Measurements from ENCODE around the gene COPS6. TPM values are rescaled to one million over a fixed set of nuclear protein-coding genes. Genes with fewer than 3 reads are reported as not detected.
A peak's percentile ranks its signal among the peaks of the same experiment; 100 is the strongest.

Gene COPS6
- polyA plus RNA-seq, 3 donors, result 124 to 140 (median 136) TPM

DNA sequence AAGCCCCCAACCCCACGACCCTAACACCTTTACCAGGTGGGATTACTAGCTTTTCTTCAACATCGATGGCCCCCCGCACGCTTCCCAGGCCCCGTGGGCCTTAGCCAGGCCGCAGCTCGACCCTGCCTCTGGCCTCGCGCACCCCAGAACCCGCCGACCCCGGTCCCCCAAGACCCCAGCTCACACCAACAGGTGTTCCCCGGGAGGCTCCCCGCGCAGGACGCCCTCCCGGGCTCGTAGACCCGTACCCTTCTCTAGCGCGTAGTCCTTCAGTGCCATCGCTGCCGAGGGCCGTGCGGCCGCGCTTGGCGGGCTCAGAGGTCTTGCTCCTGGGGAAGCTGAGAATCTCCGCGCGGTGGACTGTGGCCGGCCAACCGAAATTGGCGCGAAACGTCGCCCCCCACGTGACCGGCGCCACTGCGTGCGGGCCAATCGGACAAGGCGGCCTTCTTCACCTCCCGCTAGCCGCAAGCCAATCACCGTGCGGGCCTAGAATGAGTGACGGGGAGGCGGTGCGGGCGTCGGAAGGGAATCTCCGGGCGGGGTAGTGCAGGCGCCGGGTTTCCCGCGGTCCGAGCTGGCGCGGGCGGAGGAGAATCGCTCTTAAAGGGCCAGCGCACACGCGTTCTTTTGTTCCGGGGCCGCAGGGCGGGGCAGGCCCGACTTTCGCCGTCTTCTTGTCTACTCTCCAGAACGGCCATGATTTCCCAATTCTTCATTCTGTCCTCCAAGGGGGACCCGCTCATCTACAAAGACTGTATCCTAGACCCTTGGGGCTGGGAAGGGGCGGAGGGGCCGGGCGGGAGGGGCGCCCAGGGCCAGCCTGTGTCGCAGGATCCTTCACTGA is 12.5 kb downstream of the COPS6 start, which contains the start of the genes AP4M1 and MCM7:
Gene AP4M1 (plus strand): TSS at position 628 of the 847 bp plus-strand sequence. CDS start 72 bp downstream, at position 700.
Gene MCM7 (minus strand): TSS at position 382 of the 847 bp plus-strand sequence. CDS start 103 bp downstream, at position 279.
- peak; percentile 86 to 95 (median 93) for DNase-seq (ENCODE audit: low read depth in 3 of 3, low spot score in 2 of 3)

DNA sequence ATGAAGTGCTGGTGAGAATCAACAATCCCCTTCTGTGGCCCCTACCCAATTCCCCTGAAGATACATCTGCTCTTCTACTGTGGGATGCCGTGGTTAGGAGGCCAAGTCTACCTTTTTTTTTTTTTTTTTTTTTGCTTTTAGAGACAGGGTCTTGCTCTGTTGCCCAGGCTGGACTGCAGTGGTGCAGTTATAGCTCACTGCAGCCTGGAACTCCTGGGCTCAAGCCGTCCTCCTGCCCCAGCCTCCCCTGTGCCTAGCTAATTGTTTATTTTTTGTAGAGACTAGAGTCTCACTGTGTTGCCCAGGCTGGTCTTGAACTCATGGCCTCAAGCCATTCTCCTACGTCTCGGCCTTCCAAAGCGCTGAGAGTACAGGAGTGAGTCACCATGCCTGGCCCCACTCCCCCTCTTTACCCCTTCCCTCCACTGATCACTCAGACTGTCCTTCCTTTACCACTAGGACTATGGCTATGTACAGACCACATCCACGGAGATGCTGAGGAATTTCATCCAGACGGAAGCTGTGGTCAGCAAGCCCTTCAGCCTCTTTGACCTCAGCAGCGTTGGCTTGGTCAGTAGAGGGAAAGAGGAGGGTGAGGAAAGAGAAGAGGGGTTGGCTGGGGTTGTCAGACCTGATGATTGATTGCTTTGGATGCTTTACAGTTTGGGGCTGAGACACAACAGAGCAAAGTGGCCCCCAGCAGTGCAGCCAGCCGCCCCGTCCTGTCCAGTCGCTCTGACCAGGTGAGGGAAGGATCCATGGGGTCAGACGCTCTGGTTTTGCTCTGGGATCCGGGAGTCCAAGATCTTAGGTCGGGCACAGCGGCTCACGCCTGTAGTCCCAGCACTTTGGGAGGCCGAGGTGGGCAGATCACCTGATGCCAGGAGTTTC is 14.4 kb downstream of the COPS6 start:
- DNase-seq (ENCODE audit: low read depth in 3 of 3, low spot score in 2 of 3), result no peak

DNA sequence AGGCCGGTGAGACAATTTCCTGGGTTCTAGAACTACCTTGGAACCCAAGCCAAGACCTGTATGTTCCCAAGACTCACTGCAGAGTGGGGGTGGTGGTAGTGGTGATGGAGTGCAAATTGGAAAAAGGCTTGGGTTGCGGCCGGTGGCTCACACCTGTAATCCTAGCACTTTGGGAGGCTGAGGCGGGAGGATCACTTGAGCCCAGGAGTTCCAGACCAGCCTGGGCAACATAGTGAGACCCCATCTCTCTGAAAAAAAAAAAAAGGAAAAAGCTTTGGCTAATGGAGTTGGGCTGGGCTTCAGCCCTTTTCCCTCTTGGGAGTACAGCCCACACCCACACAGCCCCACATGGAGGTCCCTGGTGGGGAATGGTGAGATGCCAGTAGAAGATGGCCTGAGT is 16.8 kb downstream of the COPS6 start:
- DNase-seq (ENCODE audit: low read depth in 3 of 3, low spot score in 2 of 3), result no peak

DNA sequence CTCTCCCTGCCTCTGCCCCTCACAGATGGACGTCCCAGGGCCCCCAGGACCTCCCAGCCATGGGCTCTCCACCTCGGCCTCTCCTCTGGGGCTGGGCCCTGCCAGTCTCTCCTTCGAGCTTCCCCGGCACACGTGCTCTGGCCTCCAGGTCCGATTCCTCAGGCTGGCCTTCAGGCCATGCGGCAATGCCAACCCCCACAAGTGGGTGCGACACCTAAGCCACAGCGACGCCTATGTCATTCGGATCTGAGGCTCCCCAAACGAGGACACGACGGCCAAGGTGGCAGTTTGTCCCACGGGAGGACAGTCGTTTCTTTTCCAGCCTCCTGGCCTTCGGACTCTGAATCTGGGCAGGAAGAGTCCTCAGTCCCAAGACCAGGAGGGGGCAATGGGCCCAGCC is 17.9 kb downstream of the COPS6 start:
- DNase-seq (ENCODE audit: low read depth in 3 of 3, low spot score in 2 of 3), result no peak

DNA sequence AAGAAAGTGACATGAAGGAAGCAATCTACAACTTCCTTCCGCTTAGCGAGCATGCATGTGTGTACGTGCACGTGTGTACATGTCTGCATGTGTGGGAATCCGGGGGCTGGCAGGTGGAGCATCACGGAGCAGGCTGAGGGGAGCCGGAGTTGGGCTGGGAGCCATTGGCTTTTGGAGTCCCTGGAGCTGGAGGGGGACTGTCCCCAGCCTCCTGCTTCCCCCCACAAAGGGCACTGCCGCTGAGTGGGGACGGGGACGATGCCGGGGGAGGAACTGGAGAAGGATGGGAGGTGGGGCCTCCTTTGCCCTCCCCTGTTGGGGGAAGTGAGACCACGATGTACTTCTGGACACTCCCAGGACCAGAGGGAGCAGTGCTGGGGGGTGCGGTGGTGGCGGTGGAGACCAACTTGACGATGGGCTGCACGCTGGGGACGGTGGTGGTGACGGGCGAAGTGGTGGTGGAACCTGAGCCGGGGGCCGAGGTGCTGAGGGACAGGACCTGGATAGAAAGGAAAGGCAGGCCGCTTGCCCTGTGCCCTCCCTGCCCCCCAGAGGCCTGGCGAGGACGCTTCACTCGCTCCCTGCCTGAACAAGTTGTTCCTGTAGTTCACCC is 18.5 kb downstream of the COPS6 start:
- no peak for DNase-seq (ENCODE audit: low read depth in 3 of 3, low spot score in 2 of 3)

DNA sequence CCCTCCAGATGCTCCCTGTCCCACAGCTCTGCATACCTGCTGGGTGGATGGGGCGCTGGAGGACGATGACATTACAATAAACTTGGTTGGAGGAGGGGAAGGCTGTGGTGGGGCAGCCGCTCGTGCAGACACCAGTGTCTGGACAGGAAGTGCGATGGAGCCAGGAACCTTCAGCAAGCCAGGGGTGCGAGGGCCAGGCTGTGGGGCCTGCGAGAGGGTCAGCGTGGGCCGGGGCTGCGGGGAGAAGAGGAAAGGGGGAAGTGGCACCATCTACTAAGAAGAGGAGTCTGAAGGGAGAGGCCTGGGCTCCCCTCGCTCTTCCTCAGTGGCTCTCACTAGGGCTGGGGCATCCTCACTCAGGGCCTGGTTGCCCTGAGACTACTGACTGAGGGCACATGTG is 19.1 kb downstream of the COPS6 start:
- no peak for DNase-seq (ENCODE audit: low read depth in 3 of 3, low spot score in 2 of 3)

DNA sequence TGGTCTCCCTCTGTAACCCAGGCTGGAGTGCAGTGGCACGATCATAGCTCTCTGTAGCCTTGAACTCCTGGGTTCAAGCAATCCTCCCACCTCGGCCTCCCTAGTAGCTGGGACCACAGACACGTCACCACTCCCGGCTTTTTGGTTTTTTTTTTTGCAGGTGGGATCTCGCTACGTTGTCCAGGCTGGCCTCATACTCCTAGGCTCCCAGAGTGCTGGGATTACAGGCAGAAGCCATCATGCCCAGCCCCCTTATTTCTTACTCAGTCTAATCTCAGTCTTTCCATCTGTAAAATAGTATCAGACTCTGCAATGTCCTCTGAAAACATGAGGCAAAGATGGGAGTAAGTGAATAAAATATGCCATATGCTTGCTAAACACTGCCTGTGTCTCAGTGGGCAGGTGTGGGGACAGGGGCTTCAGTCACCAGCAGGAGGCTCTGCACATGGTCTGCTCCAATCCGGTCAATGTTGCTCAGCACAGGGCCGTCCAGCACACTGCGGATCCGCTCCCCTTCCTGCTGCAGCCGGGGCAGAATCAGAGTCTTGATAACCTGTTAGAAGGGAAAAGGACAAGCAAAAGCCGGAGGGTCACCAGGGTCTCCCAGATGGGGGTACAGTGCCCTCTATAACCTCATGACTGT is 20.9 kb downstream of the COPS6 start:
- no peak for DNase-seq (ENCODE audit: low read depth in 3 of 3, low spot score in 2 of 3)

DNA sequence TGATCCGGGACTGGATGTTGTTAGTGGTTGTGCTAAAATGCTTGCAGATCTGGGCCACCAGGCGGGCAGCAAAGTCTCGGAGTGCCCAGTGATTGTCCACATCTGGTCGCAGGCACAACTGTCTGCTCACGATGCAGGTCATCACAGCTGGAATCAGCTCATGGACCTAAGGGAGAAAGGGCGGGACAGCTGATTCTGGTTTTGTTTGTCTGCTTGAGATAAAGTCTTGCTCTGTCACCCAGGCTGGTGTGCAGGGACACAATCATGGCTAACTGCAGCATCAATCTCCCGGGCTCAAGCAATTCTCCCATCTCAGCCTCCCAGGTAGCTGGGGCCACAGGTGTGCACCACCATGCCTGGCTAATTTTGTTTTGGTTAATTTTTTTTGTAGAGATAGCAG is 22.4 kb downstream of the COPS6 start:
- no peak for DNase-seq (ENCODE audit: low read depth in 3 of 3, low spot score in 2 of 3)

DNA sequence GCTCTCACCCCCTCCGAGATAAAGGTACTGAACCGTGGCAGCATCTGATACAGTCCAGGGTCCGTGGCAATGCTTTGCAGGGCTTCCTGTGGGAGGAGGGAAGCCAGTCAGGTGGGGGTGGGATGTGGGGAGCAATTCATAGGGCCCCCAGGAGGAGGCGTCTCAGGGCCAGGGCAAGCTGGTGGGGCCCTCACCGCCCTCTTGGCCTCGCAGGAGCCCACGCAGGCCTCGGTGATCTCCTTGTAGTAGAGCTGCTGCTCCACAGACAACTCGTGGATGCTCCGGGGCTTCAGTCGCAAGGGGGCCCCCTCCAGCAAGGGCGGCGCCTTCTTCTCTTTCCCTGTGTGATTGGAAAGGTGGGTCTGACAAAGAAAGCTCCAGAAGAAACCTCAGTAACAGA is 23.1 kb downstream of the COPS6 start:
- no peak for DNase-seq (ENCODE audit: low read depth in 3 of 3, low spot score in 2 of 3)

DNA sequence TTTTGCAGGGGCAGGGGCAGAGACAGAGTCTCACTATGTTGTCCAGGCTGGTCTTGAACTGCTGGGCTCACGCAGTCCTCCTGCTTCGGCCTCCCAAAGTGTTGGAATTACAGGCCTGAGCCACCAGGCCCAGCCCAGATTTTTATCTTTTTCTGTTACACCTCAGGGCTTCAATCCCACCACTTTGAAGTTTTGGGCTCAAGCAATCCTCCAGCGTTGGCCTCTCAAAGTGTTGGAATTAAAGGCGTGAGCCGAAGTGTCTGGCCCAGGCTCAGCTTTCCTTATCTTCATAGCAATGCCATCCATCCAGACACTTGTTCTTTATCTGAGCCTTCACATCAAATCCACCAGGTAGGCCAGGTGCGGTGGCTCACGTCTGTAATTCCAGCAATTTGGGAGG is 26.3 kb downstream of the COPS6 start:
- no peak for DNase-seq (ENCODE audit: low read depth in 3 of 3, low spot score in 2 of 3)

DNA sequence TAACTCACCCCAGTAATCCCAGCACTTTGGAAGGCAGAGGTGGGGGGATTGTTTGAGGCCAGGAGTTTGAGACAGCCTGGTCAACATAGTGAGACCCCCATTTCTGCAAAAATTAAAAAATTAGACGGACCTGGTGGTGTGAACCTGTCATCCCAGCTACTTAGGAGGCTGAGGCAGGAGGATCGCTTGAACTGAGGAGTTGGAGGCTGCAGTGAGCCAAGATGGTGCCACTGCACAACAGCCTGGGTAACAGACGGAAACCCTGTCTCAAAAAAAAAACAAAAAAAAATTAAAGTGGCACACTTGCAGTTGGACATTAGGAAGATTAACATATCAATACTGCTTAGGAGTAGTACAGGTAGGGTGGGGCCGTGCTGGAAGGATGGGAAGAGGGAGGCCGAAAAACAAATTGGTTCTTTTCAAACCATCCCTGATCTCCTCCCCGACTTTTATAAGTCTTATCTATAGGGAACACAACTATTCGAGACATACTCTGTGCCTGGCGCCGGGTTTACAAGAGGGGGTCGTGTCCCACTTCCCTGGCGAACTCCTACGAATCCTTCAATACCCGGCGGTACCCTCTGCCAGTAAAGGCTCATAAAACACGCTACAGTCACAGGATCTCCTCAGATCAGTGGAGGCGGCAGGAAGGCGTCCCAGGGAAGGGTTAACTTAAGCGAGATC is 29.8 kb downstream of the COPS6 start:
- DNase-seq (ENCODE audit: low read depth in 3 of 3, low spot score in 2 of 3), result no peak

DNA sequence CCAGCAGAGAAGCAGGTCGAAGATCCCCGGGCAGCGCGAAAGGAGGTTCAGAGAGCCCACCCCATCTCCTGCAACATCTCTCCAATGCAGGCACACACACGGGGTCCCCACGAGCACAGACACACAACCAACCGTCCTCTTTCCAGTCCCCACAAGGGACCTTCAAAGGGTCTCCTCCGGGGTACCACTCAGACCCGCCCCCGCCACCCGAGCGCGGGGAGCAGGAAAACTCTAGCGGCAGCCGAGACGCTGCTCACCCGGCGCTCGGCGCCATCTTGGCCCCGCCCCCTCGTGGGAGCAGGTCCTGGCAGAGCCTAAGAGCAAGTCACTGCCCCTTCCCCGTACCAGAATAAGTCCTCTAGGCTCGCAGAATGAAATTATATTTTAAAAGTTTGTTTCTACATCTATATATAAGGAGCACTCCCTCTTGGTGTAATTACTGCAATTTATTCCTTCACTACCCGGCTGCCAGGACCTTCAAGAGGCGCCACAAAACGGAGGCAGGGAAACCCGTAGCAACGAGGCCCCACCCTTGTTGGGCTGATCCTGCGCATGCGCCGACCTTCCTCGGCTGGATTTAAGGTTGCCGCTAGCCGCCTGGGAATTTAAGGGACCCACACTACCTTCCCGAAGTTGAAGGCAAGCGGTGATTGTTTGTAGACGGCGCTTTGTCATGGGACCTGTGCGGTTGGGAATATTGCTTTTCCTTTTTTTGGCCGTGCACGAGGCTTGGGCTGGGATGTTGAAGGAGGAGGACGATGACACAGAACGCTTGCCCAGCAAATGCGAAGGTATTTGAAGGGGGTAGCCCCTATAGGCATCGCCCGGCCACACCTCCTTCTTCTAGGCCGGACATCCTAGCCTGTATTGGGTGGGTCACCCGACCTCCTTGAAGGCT is 30.6 kb downstream of the COPS6 start, which contains the start of the genes CNPY4 and TAF6:
Gene CNPY4 (plus strand): TSS at position 563 of the 898 bp plus-strand sequence. CDS start 111 bp downstream, at position 674.
Gene TAF6 (minus strand): TSS at position 287 of the 898 bp plus-strand sequence. CDS start 5,149 bp downstream, outside the sequence.
- DNase-seq (ENCODE audit: low read depth in 3 of 3, low spot score in 2 of 3), result peak; percentile 93 to 96 (median 93)

DNA sequence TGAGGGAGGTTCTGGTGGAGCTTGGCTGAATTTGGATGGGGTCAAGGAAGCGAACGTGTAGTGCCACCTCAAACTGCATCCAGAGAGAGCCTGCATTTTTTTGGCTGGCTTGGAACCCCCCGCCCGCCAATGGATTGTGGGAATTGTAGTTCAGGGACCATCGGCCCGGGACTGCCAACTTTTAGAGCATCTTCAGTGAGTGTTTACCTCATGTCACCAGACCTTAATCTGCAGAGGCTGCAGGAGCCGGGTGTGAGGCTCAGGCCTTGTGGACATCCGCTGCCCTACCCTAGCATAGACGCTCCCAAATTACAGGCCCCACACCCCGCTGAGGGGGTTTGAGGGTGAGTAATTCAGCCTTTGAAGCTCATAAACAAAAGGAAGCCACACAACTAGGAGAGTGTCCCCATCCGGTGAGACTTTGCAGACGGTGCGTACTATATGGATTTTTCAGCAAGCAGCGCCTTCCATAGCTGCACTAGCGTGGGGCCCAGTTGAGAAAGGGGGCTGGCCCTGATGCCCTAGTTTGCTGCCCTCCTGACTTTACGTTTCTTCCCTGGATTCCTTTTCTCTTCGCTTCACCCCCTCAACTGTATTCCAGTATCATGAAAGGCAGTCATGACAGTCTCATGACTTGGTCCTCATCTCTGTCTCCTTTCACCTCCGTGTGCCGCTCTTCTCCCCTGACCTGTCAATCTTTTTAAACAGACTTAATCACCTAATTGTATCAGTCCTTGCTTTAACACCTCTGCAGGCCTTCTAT is 31.4 kb downstream of the COPS6 start:
- DNase-seq (ENCODE audit: low read depth in 3 of 3, low spot score in 2 of 3), result no peak

DNA sequence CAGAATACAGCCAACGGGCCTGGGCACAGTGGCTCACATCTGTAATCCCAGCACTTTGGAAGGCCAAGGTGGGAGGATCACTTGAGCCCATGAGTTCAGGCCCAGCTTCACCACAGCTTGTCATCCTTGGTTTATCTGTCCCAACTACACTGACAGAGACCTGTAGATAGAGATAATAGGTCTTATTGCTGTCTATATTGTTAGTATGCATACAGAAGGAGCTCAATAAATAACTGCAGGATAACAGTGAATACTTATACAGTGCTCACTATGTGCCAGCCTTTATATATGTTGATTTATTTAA is 31.9 kb downstream of the COPS6 start:
- no peak for DNase-seq (ENCODE audit: low read depth in 3 of 3, low spot score in 2 of 3)

DNA sequence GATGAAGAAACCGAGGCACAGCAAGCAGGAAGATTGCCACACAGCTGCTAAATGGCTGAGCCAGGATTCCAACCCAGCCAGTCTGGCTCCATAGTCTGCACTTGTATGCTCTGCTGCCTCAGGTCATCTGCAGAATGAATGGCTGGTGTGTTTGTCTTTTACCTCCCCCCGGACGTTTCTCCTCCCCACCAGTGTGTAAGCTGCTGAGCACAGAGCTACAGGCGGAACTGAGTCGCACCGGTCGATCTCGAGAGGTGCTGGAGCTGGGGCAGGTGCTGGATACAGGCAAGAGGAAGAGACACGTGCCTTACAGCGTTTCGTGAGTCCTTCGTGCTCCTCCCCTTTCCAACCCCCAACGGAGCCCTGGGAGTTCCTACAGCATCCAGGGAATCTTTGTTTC is 33.3 kb downstream of the COPS6 start:
- DNase-seq (ENCODE audit: low read depth in 3 of 3, low spot score in 2 of 3), result no peak

DNA sequence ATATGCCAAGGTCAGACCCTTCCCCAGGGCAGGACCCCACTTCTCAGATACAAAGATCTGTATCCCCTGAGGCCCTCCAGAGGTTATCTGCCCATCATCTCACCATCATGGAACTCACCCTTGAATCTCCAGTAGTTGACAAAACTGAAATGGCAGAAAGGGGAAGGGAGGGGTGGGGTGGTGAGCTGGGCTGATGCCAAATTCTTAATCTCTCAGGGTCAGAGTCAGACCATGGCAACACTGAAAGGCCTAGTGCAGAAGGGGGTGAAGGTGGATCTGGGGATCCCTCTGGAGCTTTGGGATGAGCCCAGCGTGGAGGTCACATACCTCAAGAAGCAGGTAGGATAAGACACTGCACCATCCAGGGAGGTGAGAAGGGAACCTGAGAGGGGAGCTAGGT is 33.8 kb downstream of the COPS6 start:
- no peak for DNase-seq (ENCODE audit: low read depth in 3 of 3, low spot score in 2 of 3)

DNA sequence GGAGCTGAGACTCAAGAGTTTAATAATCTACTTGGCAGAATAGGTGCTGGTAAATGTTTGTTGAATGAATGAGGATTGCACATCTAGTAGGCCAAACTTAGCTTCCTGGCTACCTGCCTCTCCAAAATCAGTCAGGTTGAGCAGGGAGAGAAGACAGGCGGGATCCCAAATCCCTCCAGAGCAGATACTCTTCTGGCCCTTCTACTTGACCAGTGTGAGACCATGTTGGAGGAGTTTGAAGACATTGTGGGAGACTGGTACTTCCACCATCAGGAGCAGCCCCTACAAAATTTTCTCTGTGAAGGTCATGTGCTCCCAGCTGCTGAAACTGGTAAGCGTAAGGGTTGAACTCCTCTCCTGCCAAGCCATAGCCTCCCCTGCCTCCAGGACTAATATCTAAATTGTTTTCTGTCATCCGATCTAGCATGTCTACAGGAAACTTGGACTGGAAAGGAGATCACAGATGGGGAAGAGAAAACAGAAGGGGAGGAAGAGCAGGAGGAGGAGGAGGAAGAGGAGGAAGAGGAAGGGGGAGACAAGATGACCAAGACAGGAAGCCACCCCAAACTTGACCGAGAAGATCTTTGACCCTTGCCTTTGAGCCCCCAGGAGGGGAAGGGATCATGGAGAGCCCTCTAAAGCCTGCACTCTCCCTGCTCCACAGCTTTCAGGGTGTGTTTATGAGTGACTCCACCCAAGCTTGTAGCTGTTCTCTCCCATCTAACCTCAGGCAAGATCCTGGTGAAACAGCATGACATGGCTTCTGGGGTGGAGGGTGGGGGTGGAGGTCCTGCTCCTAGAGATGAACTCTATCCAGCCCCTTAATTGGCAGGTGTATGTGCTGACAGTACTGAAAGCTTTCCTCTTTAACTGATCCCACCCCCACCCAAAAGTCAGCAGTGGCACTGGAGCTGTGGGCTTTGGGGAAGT is 35.8 kb downstream of the COPS6 start:
- DNase-seq (ENCODE audit: low read depth in 3 of 3, low spot score in 2 of 3), result no peak

Measured in right renal cortex interstitium (tissue), 3 donors.